ENCODE results near the gene ZCCHC7.
"Not testable (repeated sequence)": the region's sequence is repeated elsewhere in the genome, so short reads cannot be mapped to it uniquely, and the experiment has no call there.

GRCh38 chr9:37164335-37164734, 44.0 kb downstream of the ZCCHC7 start:
- not testable (repeated sequence) for TF ChIP-seq POLR2AphosphoS5, CTCF (IDR thresholded peaks at IDR 0.05)
